Keratinocyte (primary cell): ENCODE data around the gene ENPP1. TPM values are rescaled to one million over a fixed set of nuclear protein-coding genes. Genes with fewer than 3 reads are reported as not detected.

Experiments
- DNase-seq: peaks from one replicate; pipeline ENCODE4 v3.0.0-alpha.2; 2011; ENCODE audit warnings: low read depth, missing footprints, low spot score
- FAIRE-seq: peaks from 2 replicates; lab custom pipeline; 2011; peaks lifted over from hg19 to GRCh38; lab: Jason Lieb, UNC
- H2AFZ ChIP-seq: 2 replicates; pipeline ENCODE4 v1.6.0; 2012; ENCODE audit warnings: low read length, control low read depth, inconsistent platforms; ENCODE audit not compliant: control insufficient read depth
- H3K27ac ChIP-seq: 2 replicates; pipeline ENCODE4 v1.5.1; 2011; ENCODE audit warnings: low read length; ENCODE audit not compliant: control insufficient read depth, insufficient read depth
- H3K27me3 ChIP-seq: 3 replicates; pipeline ENCODE4 v1.6.0; 2011; ENCODE audit warnings: low read length; ENCODE audit not compliant: control insufficient read depth, insufficient read depth; ENCODE audit errors: extremely low read depth
- H3K36me3 ChIP-seq, 2 experiments: 2 replicates in 1 of 2; 3 replicates in 1 of 2; pipeline ENCODE4 v1.5.1; 2011; ENCODE audit warnings: low read length in 2 of 2, mild to moderate bottlenecking in 1 of 2; ENCODE audit not compliant: control insufficient read depth in 2 of 2, insufficient read depth in 2 of 2; ENCODE audit errors: extremely low read depth in 1 of 2
- H3K4me1 ChIP-seq: 3 replicates; pipeline ENCODE4 v1.5.1; 2011; ENCODE audit warnings: low read length; ENCODE audit not compliant: control insufficient read depth, insufficient read depth; ENCODE audit errors: extremely low read depth
- H3K4me2 ChIP-seq: 3 replicates; pipeline ENCODE4 v1.6.0; 2011; ENCODE audit warnings: low read depth, low read length; ENCODE audit not compliant: control insufficient read depth, insufficient read depth; ENCODE audit errors: extremely low read depth
- H3K4me3 ChIP-seq, 3 experiments: fragments of 200-600 bp in 1 of 3; sonication (generic) in 1 of 3; 2 replicates in 2 of 3; 3 replicates in 1 of 3; pipeline ENCODE4 v1.5.1; 2011 to 2016; ENCODE audit warnings: low read length in 3 of 3, mild to moderate bottlenecking in 3 of 3, control low read depth in 2 of 3, inconsistent platforms in 1 of 3, low read depth in 1 of 3, mixed read lengths in 1 of 3, mixed run types in 1 of 3, moderate library complexity in 1 of 3; ENCODE audit not compliant: control insufficient read depth in 2 of 3, insufficient read depth in 2 of 3; ENCODE audit errors: extremely low read depth in 1 of 3
- H3K79me2 ChIP-seq: 2 replicates; pipeline ENCODE4 v1.6.0; 2012; ENCODE audit warnings: low read length; ENCODE audit not compliant: control insufficient read depth, insufficient read depth
- H3K9ac ChIP-seq: 3 replicates; pipeline ENCODE4 v1.6.0; 2011; ENCODE audit warnings: low read length; ENCODE audit not compliant: control insufficient read depth, insufficient read depth; ENCODE audit errors: extremely low read depth
- H3K9me1 ChIP-seq: 3 replicates; pipeline ENCODE4 v1.6.0; 2011; ENCODE audit warnings: low read length; ENCODE audit not compliant: control insufficient read depth, insufficient read depth; ENCODE audit errors: extremely low read depth
- H3K9me3 ChIP-seq: 2 replicates; pipeline ENCODE4 v1.5.1; 2012; ENCODE audit warnings: low read depth, low read length; ENCODE audit not compliant: control insufficient read depth
- H4K20me1 ChIP-seq: 3 replicates; pipeline ENCODE4 v1.6.0; 2011; ENCODE audit warnings: low read length; ENCODE audit not compliant: control insufficient read depth, insufficient read depth; ENCODE audit errors: extremely low read depth
- EZH2 ChIP-seq: IDR thresholded peaks from one replicate; pipeline ENCODE4 v1.6.1; 2012; ENCODE audit warnings: inconsistent platforms, mild to moderate bottlenecking, low read length, moderate library complexity
- dilution Hi-C: fragments of 300-500 bp; cut with MboI; formaldehyde crosslinking; loops from one replicate; pipeline ENCODE4 v1.7.0; 2020; ENCODE audit warnings: low sequenced_read_pairs; ENCODE audit not compliant: extremely low pct_ligation_motif_present
- polyA plus RNA-seq, 5 experiments: library from polyadenylated mRNA; depleted of rRNA in 3 of 5; stranded (reverse) in 3 of 5; stranded (forward) in 1 of 5; unstranded in 1 of 5; fragments of >200 nt; gene quantifications; 1 replicate in 1 of 5; 2 replicates in 3 of 5; 3 replicates in 1 of 5; pipeline versions ENCODE4 v1.2.1 to v1.2.3, GENCODE V29; 2011 to 2012; ENCODE audit warnings: missing spikeins in 2 of 5, low read depth in 1 of 5, low replicate concordance in 1 of 5
- TF ChIP-seq, protein P1 (sequence below), 3 experiments: IDR thresholded peaks in 1 of 3; conservative IDR thresholded peaks in 1 of 3; optimal IDR thresholded peaks in 1 of 3; 2 replicates in 2 of 3; 3 replicates in 1 of 3; pipeline versions ENCODE3 to v1.5.1; 2011; ENCODE audit warnings: low read length in 3 of 3, mild to moderate bottlenecking in 3 of 3, moderate library complexity in 2 of 3, control low read depth in 1 of 3, inconsistent platforms in 1 of 3; ENCODE audit not compliant: insufficient read depth in 2 of 3; ENCODE audit errors: extremely low read depth in 1 of 3

ENPP1 gene
- polyA plus RNA-seq, 1 donor (not counting 4 experiments of a cell fraction or from before 2014, with no cell fraction given): 0.34 TPM

DNA sequence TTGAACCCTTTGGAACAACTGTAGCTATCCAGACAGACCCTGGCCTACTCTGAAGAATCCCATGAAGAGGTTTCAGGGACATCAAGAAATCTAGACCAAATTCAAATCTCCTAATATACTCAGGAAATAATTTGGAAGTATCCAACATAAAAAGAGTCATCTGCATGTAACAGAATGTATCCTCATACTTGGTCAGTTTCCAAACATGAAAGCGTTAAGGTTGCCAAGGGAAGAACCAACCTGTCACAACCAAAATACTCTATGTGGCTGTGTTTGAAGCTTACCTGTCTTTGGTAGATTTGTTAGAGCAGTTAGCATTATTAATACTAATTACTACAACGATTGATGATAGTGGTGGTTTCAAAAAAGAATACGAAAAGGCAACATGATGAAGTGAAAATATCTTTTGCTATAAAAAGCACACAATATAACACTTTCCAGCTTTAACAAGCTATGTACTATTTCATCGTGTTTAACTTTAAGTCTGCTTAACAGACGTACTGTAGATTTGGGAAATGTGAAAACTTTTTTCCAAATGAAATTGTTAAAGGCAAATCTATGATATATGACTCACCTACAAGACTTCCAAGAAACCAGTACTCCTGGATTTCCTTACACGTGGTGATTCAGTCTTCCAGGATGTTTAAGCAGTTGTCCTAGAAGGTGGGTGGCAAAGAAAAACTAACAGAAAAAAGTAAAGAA is 46.6 kb upstream of the ENPP1 start:
- Histone ChIP-seq H3K4me1 (peaks cover 4% of the 10 kb centered on the region), H3K4me3 (no peak overlapping the region), H3K27me3 (no peaks in the 10 kb centered on the region), H3K9ac (no peak overlapping the region), H3K4me2 (no peak overlapping the region), H2AFZ (no peak overlapping the region), H3K9me3 (no peaks in the 10 kb centered on the region), H3K79me2 (no peaks in the 10 kb centered on the region), H3K9me1 (no peaks in the 10 kb centered on the region), H3K27ac (no peak overlapping the region), H3K36me3 (no peaks in the 10 kb centered on the region), H4K20me1 (no peaks in the 10 kb centered on the region)
- dilution Hi-C loops: no loop called here
- DNase-seq (no peak), FAIRE-seq (no peak)
- TF ChIP-seq, protein P1, sequence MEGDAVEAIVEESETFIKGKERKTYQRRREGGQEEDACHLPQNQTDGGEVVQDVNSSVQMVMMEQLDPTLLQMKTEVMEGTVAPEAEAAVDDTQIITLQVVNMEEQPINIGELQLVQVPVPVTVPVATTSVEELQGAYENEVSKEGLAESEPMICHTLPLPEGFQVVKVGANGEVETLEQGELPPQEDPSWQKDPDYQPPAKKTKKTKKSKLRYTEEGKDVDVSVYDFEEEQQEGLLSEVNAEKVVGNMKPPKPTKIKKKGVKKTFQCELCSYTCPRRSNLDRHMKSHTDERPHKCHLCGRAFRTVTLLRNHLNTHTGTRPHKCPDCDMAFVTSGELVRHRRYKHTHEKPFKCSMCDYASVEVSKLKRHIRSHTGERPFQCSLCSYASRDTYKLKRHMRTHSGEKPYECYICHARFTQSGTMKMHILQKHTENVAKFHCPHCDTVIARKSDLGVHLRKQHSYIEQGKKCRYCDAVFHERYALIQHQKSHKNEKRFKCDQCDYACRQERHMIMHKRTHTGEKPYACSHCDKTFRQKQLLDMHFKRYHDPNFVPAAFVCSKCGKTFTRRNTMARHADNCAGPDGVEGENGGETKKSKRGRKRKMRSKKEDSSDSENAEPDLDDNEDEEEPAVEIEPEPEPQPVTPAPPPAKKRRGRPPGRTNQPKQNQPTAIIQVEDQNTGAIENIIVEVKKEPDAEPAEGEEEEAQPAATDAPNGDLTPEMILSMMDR (optimal IDR thresholded peaks at IDR 0.05 in 1 of 3, IDR thresholded peaks at IDR 0.05 in 1 of 3, conservative IDR thresholded peaks at IDR 0.05 in 1 of 3; ENCODE audit: extremely low read depth in 1 of 3, insufficient read depth in 2 of 3, low read length in 3 of 3): no peak
- TF ChIP-seq EZH2: no peak

DNA sequence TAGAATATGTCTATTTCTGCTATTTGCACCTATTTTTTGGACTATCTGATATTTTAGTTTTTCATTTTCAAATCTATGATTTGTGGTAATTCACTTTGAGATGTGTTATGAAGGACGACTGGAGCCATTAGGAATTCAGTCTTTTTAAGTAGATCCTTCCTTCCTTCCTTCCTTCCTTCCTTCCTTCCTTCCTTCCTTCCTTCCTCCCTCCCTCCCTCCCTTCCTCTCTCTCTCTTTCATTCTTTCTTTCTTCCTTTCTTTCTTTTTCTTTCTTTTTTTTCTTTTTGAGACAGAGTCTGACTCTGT is 46.1 kb upstream of the ENPP1 start:
- peaks cover 4% of the 10 kb centered on the region for H3K4me1 ChIP-seq
- H4K20me1 ChIP-seq: no peaks in the 10 kb centered on the region
- H3K4me3 ChIP-seq: no peak overlapping the region
- no peak overlapping the region for H3K9ac ChIP-seq
- H3K27me3 ChIP-seq: no peaks in the 10 kb centered on the region
- no peak for DNase-seq
- no peak overlapping the region for H3K27ac ChIP-seq
- FAIRE-seq: no peak
- H3K79me2 ChIP-seq: no peaks in the 10 kb centered on the region
- H3K36me3 ChIP-seq: no peaks in the 10 kb centered on the region
- no peak for TF ChIP-seq EZH2
- TF ChIP-seq, protein P1 (optimal IDR thresholded peaks at IDR 0.05 in 1 of 3, IDR thresholded peaks at IDR 0.05 in 1 of 3, conservative IDR thresholded peaks at IDR 0.05 in 1 of 3; ENCODE audit: extremely low read depth in 1 of 3, insufficient read depth in 2 of 3, low read length in 3 of 3): no peak
- no peaks in the 10 kb centered on the region for H3K9me3 ChIP-seq
- dilution Hi-C loops: no loop called here
- no peak overlapping the region for H2AFZ ChIP-seq
- H3K9me1 ChIP-seq: no peaks in the 10 kb centered on the region
- no peak overlapping the region for H3K4me2 ChIP-seq
